Brain microvascular endothelial cell (primary cell): Measurements from ENCODE around the gene DUOX2.

ENCODE experiments used
- DNase-seq: peaks from one replicate; pipeline ENCODE4 v3.0.0-alpha.2; 2020
- H3K27ac ChIP-seq: fragments of 250-450 bp; sonication (Bioruptor Pico); 2 replicates; pipeline ENCODE4 v1.5.1; 2020; ENCODE audit warnings: mild to moderate bottlenecking, moderate library complexity
- H3K27me3 ChIP-seq: fragments of 250-450 bp; sonication (Bioruptor Pico); replicated peaks from 2 replicates; pipeline ENCODE4 v1.5.1; 2020; ENCODE audit warnings: mild to moderate bottlenecking
- H3K36me3 ChIP-seq: fragments of 250-450 bp; sonication (Bioruptor Pico); replicated peaks from 2 replicates; pipeline ENCODE4 v1.5.1; 2020; ENCODE audit warnings: mild to moderate bottlenecking
- H3K4me3 ChIP-seq: 2 replicates; pipeline ENCODE4 v1.5.1; 2011; ENCODE audit warnings: low read depth, mild to moderate bottlenecking, control low read depth, low read length, moderate library complexity
- in situ Hi-C: cut with HindIII; loops from 2 replicates; pipeline ENCODE4 v1.10.0; 2017; ENCODE audit warnings: low sequenced_read_pairs, low pct_ligation_motif_present
- TF ChIP-seq, protein P1 (sequence below): IDR thresholded peaks from 2 replicates; pipeline ENCODE4 v1.5.1; 2011; ENCODE audit warnings: low read depth, mild to moderate bottlenecking, moderate library complexity, low read length, control low read depth, inconsistent platforms; ENCODE audit errors: missing control alignments

Gene DUOX2

DNA sequence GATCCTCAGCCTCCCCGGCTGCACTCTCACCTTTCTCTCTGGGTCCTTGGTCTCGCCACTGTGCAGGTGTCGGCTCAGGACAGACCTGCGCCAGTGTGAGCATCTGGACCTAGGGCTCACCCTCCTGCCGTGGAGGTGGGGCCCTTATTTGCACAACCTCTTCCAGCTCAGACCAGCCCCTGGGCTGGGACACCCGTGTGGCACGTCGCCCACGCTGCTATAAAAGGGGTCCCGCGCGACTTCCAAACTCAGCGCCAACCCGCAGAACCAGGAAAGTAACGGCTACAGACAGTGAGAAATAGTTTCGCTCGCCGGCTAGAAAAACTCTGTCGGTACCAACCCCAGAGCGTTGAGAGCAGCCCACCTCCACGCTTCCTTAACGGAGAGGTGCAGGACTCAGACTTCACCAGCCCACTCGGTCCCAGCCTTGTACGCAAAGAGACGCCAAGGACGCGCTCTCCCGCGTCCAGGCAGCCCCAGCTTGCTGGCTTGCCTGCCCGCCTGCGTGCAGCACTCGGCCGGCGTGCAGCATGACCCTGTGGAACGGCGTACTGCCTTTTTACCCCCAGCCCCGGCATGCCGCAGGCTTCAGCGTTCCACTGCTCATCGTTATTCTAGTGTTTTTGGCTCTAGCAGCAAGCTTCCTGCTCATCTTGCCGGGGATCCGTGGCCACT lies at the start of gene DUOX2, which contains the start of gene DUOXA2:
DUOX2 (minus strand) TSS at position 97 of the 675 bp plus-strand sequence. CDS start 761 bp downstream, outside the sequence.
DUOXA2 (plus strand) TSS at position 251 of the 675 bp plus-strand sequence; CDS start at position 531, 280 bp downstream.
- H3K27me3 ChIP-seq = peaks cover 75% of the 10 kb centered on the region
- DNase-seq = no peak
- H3K36me3 ChIP-seq = no peaks in the 10 kb centered on the region
- H3K4me3 ChIP-seq = no peak within 1 kb of the TSS
- TF ChIP-seq, protein P1, sequence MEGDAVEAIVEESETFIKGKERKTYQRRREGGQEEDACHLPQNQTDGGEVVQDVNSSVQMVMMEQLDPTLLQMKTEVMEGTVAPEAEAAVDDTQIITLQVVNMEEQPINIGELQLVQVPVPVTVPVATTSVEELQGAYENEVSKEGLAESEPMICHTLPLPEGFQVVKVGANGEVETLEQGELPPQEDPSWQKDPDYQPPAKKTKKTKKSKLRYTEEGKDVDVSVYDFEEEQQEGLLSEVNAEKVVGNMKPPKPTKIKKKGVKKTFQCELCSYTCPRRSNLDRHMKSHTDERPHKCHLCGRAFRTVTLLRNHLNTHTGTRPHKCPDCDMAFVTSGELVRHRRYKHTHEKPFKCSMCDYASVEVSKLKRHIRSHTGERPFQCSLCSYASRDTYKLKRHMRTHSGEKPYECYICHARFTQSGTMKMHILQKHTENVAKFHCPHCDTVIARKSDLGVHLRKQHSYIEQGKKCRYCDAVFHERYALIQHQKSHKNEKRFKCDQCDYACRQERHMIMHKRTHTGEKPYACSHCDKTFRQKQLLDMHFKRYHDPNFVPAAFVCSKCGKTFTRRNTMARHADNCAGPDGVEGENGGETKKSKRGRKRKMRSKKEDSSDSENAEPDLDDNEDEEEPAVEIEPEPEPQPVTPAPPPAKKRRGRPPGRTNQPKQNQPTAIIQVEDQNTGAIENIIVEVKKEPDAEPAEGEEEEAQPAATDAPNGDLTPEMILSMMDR = no peak
- no peak within 1 kb of the TSS for H3K27ac ChIP-seq
- in situ Hi-C loops = no loop called here

DNA sequence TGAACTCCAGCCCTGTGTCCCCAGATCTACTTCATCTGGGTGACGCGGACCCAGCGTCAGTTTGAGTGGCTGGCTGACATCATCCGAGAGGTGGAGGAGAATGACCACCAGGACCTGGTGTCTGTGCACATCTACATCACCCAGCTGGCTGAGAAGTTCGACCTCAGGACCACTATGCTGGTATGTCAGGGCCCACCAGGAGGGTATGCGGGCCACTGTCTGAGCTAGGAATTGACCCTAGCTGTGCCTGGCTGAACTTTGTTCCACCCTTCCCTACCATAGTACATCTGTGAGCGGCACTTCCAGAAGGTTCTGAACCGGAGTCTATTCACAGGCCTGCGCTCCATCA lies 49.5 kb upstream of the DUOX2 start:
- Histone ChIP-seq H3K36me3 (no peaks in the 10 kb centered on the region), H3K4me3 (no peak overlapping the region), H3K27ac (no peak overlapping the region), H3K27me3 (no peaks in the 10 kb centered on the region)
- TF ChIP-seq, protein P1 = no peak
- no peak for DNase-seq
- in situ Hi-C loops = no loop called here

DNA sequence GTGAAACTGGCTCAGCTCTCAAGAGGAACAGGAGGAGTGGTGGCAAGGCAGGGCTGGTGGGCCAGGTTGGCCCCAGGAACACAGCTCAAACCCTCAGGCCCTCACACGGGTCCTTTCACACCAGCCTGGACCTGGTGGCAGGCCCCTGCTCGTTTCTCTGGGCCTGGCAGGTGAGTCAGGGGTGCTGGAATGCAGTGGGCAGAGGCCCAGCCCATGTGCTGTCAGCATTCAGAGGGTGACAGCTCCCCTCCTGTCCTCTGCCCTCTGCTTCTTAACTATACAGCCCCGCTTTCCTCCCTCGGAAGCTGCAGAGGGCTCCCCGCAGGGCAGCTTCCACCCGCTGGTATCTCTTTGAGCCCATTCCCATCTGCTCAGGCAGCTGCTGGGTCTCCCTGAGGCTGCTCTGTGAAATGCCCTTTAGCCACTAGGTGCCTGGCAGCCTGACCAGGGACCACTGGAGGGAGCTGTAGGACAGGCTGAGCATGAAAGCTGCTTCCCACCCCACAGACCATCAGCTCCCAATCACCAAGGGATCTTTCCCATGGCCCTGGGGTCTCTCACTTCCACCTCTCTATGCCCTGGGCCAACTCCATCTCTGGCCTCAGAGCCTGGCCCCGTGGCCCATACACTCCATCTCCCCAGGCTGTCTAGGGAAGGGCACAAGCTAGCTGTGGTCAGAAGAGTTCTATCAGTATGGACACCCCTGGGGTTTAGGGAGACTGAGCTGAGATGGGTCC lies 49.0 kb upstream of the DUOX2 start:
- in situ Hi-C loops = no loop called here
- Histone ChIP-seq H3K27ac (no peak overlapping the region), H3K27me3 (no peaks in the 10 kb centered on the region), H3K36me3 (no peaks in the 10 kb centered on the region), H3K4me3 (no peak overlapping the region)
- DNase-seq = peak; percentile 82
- TF ChIP-seq, protein P1 = peak; percentile 98

DNA sequence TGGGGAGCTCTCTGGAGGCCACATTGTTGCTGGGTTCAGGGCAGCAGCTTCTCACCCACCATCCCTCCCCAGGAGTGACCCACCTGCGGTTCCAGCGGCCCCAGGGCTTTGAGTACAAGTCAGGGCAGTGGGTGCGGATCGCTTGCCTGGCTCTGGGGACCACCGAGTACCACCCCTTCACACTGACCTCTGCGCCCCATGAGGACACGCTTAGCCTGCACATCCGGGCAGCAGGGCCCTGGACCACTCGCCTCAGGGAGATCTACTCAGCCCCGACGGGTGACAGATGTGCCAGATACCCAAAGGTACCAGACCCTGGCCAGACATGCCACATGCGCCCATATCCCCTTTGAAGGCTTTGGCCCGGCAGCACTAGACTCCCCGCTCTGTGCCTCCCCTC lies 47.7 kb upstream of the DUOX2 start:
- TF ChIP-seq, protein P1 = no peak
- no peaks in the 10 kb centered on the region for H3K36me3 ChIP-seq
- H3K4me3 ChIP-seq = no peak overlapping the region
- H3K27ac ChIP-seq = no peak overlapping the region
- H3K27me3 ChIP-seq = no peaks in the 10 kb centered on the region
- DNase-seq = no peak
- in situ Hi-C loops = no loop called here

DNA sequence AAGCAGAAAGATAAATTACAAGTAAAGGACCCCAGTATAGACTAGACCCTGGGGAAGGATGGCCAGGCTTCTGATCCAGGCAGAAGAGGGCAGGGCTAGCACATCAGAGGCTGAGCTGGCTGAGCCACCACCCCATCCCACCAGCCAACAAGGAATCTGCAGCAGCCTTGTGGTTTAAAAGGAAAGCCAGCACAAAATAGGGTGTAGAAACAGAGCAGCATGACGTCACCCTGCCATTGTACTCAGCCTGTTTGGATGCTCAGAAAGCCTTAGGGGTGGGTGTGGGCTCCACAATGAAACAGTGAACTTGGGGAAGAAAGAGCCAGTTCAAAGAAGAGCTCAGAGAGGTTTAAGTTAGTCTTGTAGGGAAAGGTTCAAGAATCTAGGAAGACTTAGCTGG lies 44.0 kb upstream of the DUOX2 start:
- in situ Hi-C loops = no loop called here
- H3K36me3 ChIP-seq = no peaks in the 10 kb centered on the region
- H3K4me3 ChIP-seq = no peak overlapping the region
- TF ChIP-seq, protein P1 = no peak
- no peak overlapping the region for H3K27ac ChIP-seq
- DNase-seq = peak; percentile 65
- H3K27me3 ChIP-seq = no peaks in the 10 kb centered on the region
